Measurements from ENCODE around the gene ERBB3. TPM values are rescaled to one million over a fixed set of nuclear protein-coding genes. Genes with fewer than 3 reads are reported as not detected.

Gene ERBB3
- total and polyA plus RNA-seq, 2 experiments from 2014 or later = 56.1 to 104 TPM

DNA sequence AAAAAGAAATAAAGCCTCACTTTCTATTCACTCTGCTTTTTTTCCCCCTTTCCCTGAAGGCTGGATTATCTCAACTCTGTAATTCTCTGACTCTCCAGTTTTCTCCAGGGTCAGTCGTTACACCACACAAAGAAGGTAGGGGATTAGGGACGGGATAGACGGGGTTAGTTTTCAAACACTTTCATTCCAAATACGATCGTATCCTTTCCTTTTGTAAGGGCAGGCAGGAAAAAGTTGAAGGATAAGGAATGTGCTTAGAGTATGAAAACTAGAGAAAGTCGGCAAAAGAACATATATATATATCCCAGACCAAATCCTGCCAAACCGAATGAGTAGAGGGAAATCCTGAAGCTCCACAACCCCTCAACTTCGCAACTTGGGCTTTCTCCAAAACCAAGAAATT lies 47.5 kb downstream of the ERBB3 start:
- Histone ChIP-seq H3K36me3 (replicated peaks; ENCODE audit: insufficient read depth, low read depth) (no peaks in the 10 kb centered on the region), H2AFZ (peak overlapping the region; percentile 5), H3K9me2 (replicated peaks; ENCODE audit: insufficient read depth) (no peaks in the 10 kb centered on the region), H3K79me2 (peaks cover 19% of the 10 kb centered on the region), H3K4me2 (peak overlapping the region; percentile 73), H3K4me1 (ENCODE audit: insufficient read depth) (peaks cover 11% of the 10 kb centered on the region), H3K9me3 (ENCODE audit: low read depth) (no peaks in the 10 kb centered on the region), H3K4me3 (peak overlapping the region; percentile 15), H4K20me1 (ENCODE audit: insufficient read depth, poor library complexity, severe bottlenecking) (peaks cover 4% of the 10 kb centered on the region), H3K27ac (peak overlapping the region; percentile 78), H3K27me3 (no peaks in the 10 kb centered on the region)
- no peak for DNase-seq (ENCODE audit: low spot score)
- TF ChIP-seq EZH2phosphoT487 (IDR thresholded peaks at IDR 0.05; ENCODE audit: low read depth, severe bottlenecking, unreplicated experiment) = no peak
- TF ChIP-seq, protein P1, sequence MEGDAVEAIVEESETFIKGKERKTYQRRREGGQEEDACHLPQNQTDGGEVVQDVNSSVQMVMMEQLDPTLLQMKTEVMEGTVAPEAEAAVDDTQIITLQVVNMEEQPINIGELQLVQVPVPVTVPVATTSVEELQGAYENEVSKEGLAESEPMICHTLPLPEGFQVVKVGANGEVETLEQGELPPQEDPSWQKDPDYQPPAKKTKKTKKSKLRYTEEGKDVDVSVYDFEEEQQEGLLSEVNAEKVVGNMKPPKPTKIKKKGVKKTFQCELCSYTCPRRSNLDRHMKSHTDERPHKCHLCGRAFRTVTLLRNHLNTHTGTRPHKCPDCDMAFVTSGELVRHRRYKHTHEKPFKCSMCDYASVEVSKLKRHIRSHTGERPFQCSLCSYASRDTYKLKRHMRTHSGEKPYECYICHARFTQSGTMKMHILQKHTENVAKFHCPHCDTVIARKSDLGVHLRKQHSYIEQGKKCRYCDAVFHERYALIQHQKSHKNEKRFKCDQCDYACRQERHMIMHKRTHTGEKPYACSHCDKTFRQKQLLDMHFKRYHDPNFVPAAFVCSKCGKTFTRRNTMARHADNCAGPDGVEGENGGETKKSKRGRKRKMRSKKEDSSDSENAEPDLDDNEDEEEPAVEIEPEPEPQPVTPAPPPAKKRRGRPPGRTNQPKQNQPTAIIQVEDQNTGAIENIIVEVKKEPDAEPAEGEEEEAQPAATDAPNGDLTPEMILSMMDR (IDR thresholded peaks at IDR 0.05; ENCODE audit: poor library complexity) = no peak
- no peak for TF ChIP-seq EZH2 (IDR thresholded peaks at IDR 0.05; ENCODE audit: borderline replicate concordance)
- 2% methylated on average over 8 of the region's 8 CpGs for WGBS (ENCODE audit: low lambda C conversion rate, missing lambda C conversion rate)

DNA sequence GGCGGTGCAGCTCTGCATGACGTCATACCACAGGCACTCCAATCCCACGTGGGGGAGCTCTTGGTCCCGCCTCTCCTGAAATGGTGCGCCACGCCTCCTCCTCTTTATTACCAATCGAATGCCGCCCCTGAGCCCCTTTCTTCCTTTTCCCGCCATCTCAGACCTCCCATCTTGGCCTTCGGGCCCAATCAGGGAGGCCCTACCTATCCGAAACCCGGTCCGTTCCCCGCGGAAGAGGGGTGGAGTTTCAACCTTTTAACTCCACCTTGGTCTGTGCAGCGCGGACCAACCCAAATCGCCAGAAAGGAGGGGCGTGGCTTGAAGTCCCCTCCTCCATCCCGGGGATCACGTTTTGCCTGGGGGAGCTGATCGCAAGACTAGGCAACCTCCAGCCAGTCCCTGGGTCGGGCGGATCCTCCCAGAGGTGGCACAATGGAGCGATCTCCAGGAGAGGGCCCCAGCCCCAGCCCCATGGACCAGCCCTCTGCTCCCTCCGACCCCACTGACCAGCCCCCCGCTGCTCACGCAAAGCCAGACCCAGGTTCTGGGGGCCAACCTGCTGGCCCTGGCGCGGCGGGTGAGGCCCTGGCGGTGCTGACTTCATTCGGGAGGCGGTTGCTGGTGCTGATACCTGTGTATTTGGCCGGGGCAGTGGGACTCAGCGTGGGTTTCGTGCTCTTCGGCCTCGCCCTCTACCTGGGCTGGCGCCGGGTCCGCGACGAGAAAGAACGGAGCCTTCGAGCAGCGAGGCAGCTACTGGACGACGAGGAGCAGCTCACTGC lies 48.1 kb downstream of the ERBB3 start, which contains the start of gene ESYT1:
Gene ESYT1, plus strand, starts transcription at position 380 of the 782 bp plus-strand sequence. Its CDS starts 53 bp downstream, at position 433.
- Histone ChIP-seq H3K4me3 (peak within 1 kb of the TSS; percentile 38), H3K79me2 (peaks cover 19% of the 10 kb centered on the region), H3K27ac (peak within 1 kb of the TSS; percentile 78), H4K20me1 (ENCODE audit: insufficient read depth, poor library complexity, severe bottlenecking) (peaks cover 4% of the 10 kb centered on the region), H3K4me2 (peak within 1 kb of the TSS; percentile 89), H3K36me3 (replicated peaks; ENCODE audit: insufficient read depth, low read depth) (no peaks in the 10 kb centered on the region), H3K9me3 (ENCODE audit: low read depth) (no peaks in the 10 kb centered on the region), H3K4me1 (ENCODE audit: insufficient read depth) (peaks cover 11% of the 10 kb centered on the region), H2AFZ (peak within 1 kb of the TSS; percentile 22), H3K9me2 (replicated peaks; ENCODE audit: insufficient read depth) (no peaks in the 10 kb centered on the region), H3K27me3 (no peaks in the 10 kb centered on the region)
- DNase-seq (ENCODE audit: low spot score) = peak; percentile 99
- TF ChIP-seq, protein P1 (IDR thresholded peaks at IDR 0.05; ENCODE audit: poor library complexity) = no peak
- under 1% methylated on average over 44 of the region's 49 CpGs for WGBS (ENCODE audit: low lambda C conversion rate, missing lambda C conversion rate)

DNA sequence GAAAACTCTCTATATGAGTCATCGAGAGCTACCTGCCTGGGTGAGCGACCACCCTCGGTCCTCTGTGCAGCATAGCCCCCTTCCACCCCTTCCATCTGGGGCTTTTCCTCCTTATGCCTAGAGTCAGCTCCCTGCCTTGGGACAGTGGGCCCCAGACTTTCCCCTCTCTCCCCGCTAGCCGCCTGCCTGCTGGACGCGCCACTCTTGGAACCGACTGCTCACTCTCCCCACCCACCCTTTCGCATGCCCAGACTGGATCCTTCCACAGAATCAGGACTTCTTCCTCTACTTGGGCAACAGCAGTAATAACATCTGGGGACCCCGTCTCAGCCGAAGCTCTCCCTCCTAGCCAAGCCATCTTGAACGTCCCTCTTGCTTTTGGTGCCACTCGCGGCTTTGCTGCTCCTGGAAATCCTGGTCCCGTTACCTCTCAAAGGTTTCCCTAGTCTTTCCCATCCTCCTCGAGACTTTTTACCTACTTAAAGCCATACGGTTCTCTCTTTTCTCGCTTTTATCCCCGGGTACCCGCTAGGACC lies 48.8 kb downstream of the ERBB3 start:
- H3K79me2 ChIP-seq = peaks cover 19% of the 10 kb centered on the region
- H2AFZ ChIP-seq = peak overlapping the region; percentile 22
- H3K9me3 ChIP-seq (ENCODE audit: low read depth) = no peaks in the 10 kb centered on the region
- TF ChIP-seq, protein P1 (IDR thresholded peaks at IDR 0.05; ENCODE audit: poor library complexity) = no peak
- no peak for TF ChIP-seq EZH2phosphoT487 (IDR thresholded peaks at IDR 0.05; ENCODE audit: low read depth, severe bottlenecking, unreplicated experiment)
- TF ChIP-seq EZH2 (IDR thresholded peaks at IDR 0.05; ENCODE audit: borderline replicate concordance) = no peak
- H3K4me3 ChIP-seq = peak overlapping the region; percentile 38
- DNase-seq (ENCODE audit: low spot score) = peak; percentile 59
- peak overlapping the region; percentile 89 for H3K4me2 ChIP-seq
- peaks cover 4% of the 10 kb centered on the region for H4K20me1 ChIP-seq (ENCODE audit: insufficient read depth, poor library complexity, severe bottlenecking)
- no peaks in the 10 kb centered on the region for H3K27me3 ChIP-seq
- H3K36me3 ChIP-seq (replicated peaks; ENCODE audit: insufficient read depth, low read depth) = no peaks in the 10 kb centered on the region
- peaks cover 11% of the 10 kb centered on the region for H3K4me1 ChIP-seq (ENCODE audit: insufficient read depth)
- H3K27ac ChIP-seq = peak overlapping the region; percentile 75
- WGBS (ENCODE audit: low lambda C conversion rate, missing lambda C conversion rate) = 1% methylated on average over 20 of the region's 20 CpGs
- H3K9me2 ChIP-seq (replicated peaks; ENCODE audit: insufficient read depth) = no peaks in the 10 kb centered on the region
